GM23338 (cell line): ENCODE data around the gene IMMP2L. TPM values are rescaled to one million over a fixed set of nuclear protein-coding genes. Genes with fewer than 3 reads are reported as not detected.

Source experiments
- ATAC-seq: fragments of 200-7000 bp; cut with Tn5 transposase; 3 replicates; pipeline ENCODE4 v1.9.1; 2020
- DNase-seq: peaks from one replicate; pipeline ENCODE4 v3.0.0-alpha.2; 2015; ENCODE audit warnings: low spot score
- H2AFZ ChIP-seq: fragments of 200-600 bp; sonication (generic); 2 replicates; pipeline ENCODE4 v1.8.0; 2016; ENCODE audit warnings: antibody characterized with exemption, mild to moderate bottlenecking, moderate library complexity
- H3F3A ChIP-seq: fragments of 200-600 bp; sonication (generic); replicated peaks from 2 replicates; pipeline ENCODE4 v1.8.0; 2017; ENCODE audit warnings: antibody characterized with exemption, mixed run types, low read depth
- H3K27ac ChIP-seq: fragments of 200-600 bp; sonication (generic); 2 replicates; pipeline ENCODE4 v1.6.1; 2016; ENCODE audit warnings: low read depth
- H3K27me3 ChIP-seq: fragments of 200-600 bp; sonication (generic); 2 replicates; pipeline ENCODE4 v1.8.0; 2016; ENCODE audit warnings: mild to moderate bottlenecking, mixed run types, moderate library complexity; ENCODE audit not compliant: insufficient read depth
- H3K36me3 ChIP-seq: fragments of 200-600 bp; sonication (generic); 2 replicates; pipeline ENCODE4 v1.8.0; 2016; ENCODE audit warnings: mild to moderate bottlenecking; ENCODE audit not compliant: insufficient read depth
- H3K4me1 ChIP-seq: fragments of 200-600 bp; sonication (generic); 2 replicates; pipeline ENCODE4 v1.8.0; 2016; ENCODE audit warnings: mild to moderate bottlenecking, moderate library complexity; ENCODE audit not compliant: insufficient read depth
- H3K4me2 ChIP-seq: fragments of 200-600 bp; sonication (generic); 2 replicates; pipeline ENCODE4 v1.7.1; 2017; ENCODE audit warnings: mixed run types
- H3K4me3 ChIP-seq: fragments of 200-600 bp; sonication (generic); 2 replicates; pipeline ENCODE4 v1.6.1; 2016; ENCODE audit warnings: mixed run types
- H3K79me2 ChIP-seq: fragments of 200-600 bp; sonication (generic); replicated peaks from 2 replicates; pipeline ENCODE4 v1.8.0; 2017; ENCODE audit warnings: mild to moderate bottlenecking; ENCODE audit not compliant: insufficient read depth
- H3K9me2 ChIP-seq: fragments of 200-600 bp; sonication (generic); 2 replicates; pipeline ENCODE4 v1.8.0; 2017; ENCODE audit not compliant: insufficient read depth
- H4K20me1 ChIP-seq: fragments of 200-600 bp; sonication (generic); replicated peaks from 2 replicates; pipeline ENCODE4 v1.8.0; 2017; ENCODE audit warnings: mild to moderate bottlenecking; ENCODE audit not compliant: insufficient read depth
- H3K27ac Mint-ChIP-seq: 2 replicates; pipeline ENCODE4 v1.8.0; 2020; ENCODE audit warnings: inconsistent platforms, mild to moderate bottlenecking, moderate library complexity, mixed read lengths
- H3K27me3 Mint-ChIP-seq: 3 replicates; pipeline ENCODE4 v1.8.0; 2022; ENCODE audit warnings: low read depth, mild to moderate bottlenecking, moderate library complexity, mixed read lengths, inconsistent platforms; ENCODE audit not compliant: insufficient read depth, poor library complexity
- H3K36me3 Mint-ChIP-seq: 3 replicates; pipeline ENCODE4 v1.8.0; 2021; ENCODE audit warnings: low read depth, mild to moderate bottlenecking, inconsistent platforms, moderate library complexity, mixed read lengths
- H3K4me1 Mint-ChIP-seq: 3 replicates; pipeline ENCODE4 v1.8.0; 2020; ENCODE audit warnings: mild to moderate bottlenecking, inconsistent platforms, mixed read lengths
- H3K4me3 Mint-ChIP-seq: 3 replicates; pipeline ENCODE4 v1.8.0; 2021; ENCODE audit warnings: moderate library complexity, mild to moderate bottlenecking, inconsistent platforms, mixed read lengths
- H3K9me3 Mint-ChIP-seq: 3 replicates; pipeline ENCODE4 v1.8.0; 2020; ENCODE audit warnings: moderate library complexity, mild to moderate bottlenecking, inconsistent platforms, mixed read lengths
- EZH2 ChIP-seq: fragments of 200-600 bp; sonication (generic); IDR thresholded peaks from one replicate; pipeline ENCODE4 v1.8.0; 2017; ENCODE audit warnings: antibody characterized with exemption, mild to moderate bottlenecking, low read depth; ENCODE audit not compliant: unreplicated experiment
- EZH2phosphoT487 ChIP-seq: fragments of 200-600 bp; sonication (generic); IDR thresholded peaks from one replicate; pipeline ENCODE4 v1.8.1; 2018; ENCODE audit warnings: antibody characterized with exemption; ENCODE audit not compliant: unreplicated experiment
- JUNB ChIP-seq: IDR thresholded peaks from one replicate; pipeline ENCODE4 v1.6.1; 2016; ENCODE audit warnings: antibody characterized with exemption; ENCODE audit not compliant: unreplicated experiment
- POLR2AphosphoS5 ChIP-seq: IDR thresholded peaks from 2 replicates; pipeline ENCODE4 v1.6.1; 2016; ENCODE audit warnings: antibody characterized with exemption, low read depth
- ZNF114 ChIP-seq: fragments of 250-450 bp; sonication (Bioruptor Pico); IDR thresholded peaks from 2 replicates; pipeline ENCODE4 v1.5.0; 2020; ENCODE audit warnings: mild to moderate bottlenecking, moderate library complexity
- ZNF331 ChIP-seq: fragments of 250-450 bp; sonication (Bioruptor Pico); IDR thresholded peaks from 2 replicates; pipeline ENCODE4 v1.5.0; 2020; ENCODE audit warnings: low read depth, mild to moderate bottlenecking, moderate library complexity
- polyA plus RNA-seq: library from polyadenylated mRNA; unstranded; fragments of >200 nt; fragmentation: Nextera tagmentation; extraction: Ambion mirVana; gene quantifications from 2 replicates; pipeline ENCODE4 v1.2.1, GENCODE V29; 2016
- total RNA-seq: library from RNA; depleted of rRNA; stranded (reverse); fragments of >200 nt; shearing (Covaris generic); gene quantifications from 2 replicates; pipeline ENCODE4 v1.2.3, GENCODE V29; 2014
- TF ChIP-seq, protein P1 (sequence below), 2 experiments: fragments of 200-600 bp in 1 of 2; sonication (generic) in 1 of 2; conservative IDR thresholded peaks; 2 replicates each; pipeline versions ENCODE4 v1.5.1 to v1.6.1; 2016 to 2017; ENCODE audit warnings: antibody characterized with exemption in 2 of 2, low read depth in 2 of 2, mild to moderate bottlenecking in 2 of 2, moderate library complexity in 1 of 2
- TF ChIP-seq, protein P2 (sequence below): fragments of 250-450 bp; sonication (Bioruptor Pico); IDR thresholded peaks from 2 replicates; pipeline ENCODE4 v1.5.0; 2020; ENCODE audit warnings: mild to moderate bottlenecking, moderate library complexity
- TF ChIP-seq, protein P3 (sequence below): IDR thresholded peaks from one replicate; pipeline ENCODE4 v1.6.1; 2018; ENCODE audit warnings: antibody characterized with exemption; ENCODE audit not compliant: unreplicated experiment

Gene IMMP2L
- total and polyA plus RNA-seq, 2 experiments from 2014 or later: 7.3 to 14.0 TPM

GRCh38 chr7:111560773-111561653 is 1.3 kb downstream of the IMMP2L start:
- Mint-ChIP-seq H3K36me3 (peaks cover 18% of the 10 kb centered on the region), H3K27ac (peak overlapping the region; percentile 90; the same call in 1 of the 2 replicates), H3K4me3 (peak overlapping the region; percentile 90), H3K27me3 (peaks cover 4% of the 10 kb centered on the region), H3K4me1 (peaks cover 20% of the 10 kb centered on the region; the same call in 2 of the 3 replicates), H3K9me3 (peaks cover 2% of the 10 kb centered on the region; the same call in 2 of the 3 replicates)
- DNase-seq (peak; percentile 78), ATAC-seq (peak; percentile 26)
- Histone ChIP-seq H3K36me3 (no peaks in the 10 kb centered on the region; the same call in 1 of the 2 replicates), H3K4me3 (peak overlapping the region; percentile 66), H3K4me1 (peaks cover 6% of the 10 kb centered on the region), H3K9me2 (no peaks in the 10 kb centered on the region), H3F3A (no peaks in the 10 kb centered on the region), H4K20me1 (no peaks in the 10 kb centered on the region), H3K79me2 (0 out of 2 replicates have a peak, but pooled peaks cover 7% of the 10 kb centered on the region), H2AFZ (no peak overlapping the region), H3K27ac (peak overlapping the region; percentile 45), H3K4me2 (peak overlapping the region; percentile 88), H3K27me3 (no peaks in the 10 kb centered on the region)
- TF ChIP-seq, protein P1, sequence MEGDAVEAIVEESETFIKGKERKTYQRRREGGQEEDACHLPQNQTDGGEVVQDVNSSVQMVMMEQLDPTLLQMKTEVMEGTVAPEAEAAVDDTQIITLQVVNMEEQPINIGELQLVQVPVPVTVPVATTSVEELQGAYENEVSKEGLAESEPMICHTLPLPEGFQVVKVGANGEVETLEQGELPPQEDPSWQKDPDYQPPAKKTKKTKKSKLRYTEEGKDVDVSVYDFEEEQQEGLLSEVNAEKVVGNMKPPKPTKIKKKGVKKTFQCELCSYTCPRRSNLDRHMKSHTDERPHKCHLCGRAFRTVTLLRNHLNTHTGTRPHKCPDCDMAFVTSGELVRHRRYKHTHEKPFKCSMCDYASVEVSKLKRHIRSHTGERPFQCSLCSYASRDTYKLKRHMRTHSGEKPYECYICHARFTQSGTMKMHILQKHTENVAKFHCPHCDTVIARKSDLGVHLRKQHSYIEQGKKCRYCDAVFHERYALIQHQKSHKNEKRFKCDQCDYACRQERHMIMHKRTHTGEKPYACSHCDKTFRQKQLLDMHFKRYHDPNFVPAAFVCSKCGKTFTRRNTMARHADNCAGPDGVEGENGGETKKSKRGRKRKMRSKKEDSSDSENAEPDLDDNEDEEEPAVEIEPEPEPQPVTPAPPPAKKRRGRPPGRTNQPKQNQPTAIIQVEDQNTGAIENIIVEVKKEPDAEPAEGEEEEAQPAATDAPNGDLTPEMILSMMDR (conservative IDR thresholded peaks at IDR 0.05; ENCODE audit: low read depth in 2 of 2): no peak
- TF ChIP-seq ZNF114 (no peak), POLR2AphosphoS5 (no peak), JUNB (no peak), ZNF331 (CRISPR knock-in tag) (no peak), EZH2phosphoT487 (no peak), EZH2 (no peak)
- TF ChIP-seq, protein P2, sequence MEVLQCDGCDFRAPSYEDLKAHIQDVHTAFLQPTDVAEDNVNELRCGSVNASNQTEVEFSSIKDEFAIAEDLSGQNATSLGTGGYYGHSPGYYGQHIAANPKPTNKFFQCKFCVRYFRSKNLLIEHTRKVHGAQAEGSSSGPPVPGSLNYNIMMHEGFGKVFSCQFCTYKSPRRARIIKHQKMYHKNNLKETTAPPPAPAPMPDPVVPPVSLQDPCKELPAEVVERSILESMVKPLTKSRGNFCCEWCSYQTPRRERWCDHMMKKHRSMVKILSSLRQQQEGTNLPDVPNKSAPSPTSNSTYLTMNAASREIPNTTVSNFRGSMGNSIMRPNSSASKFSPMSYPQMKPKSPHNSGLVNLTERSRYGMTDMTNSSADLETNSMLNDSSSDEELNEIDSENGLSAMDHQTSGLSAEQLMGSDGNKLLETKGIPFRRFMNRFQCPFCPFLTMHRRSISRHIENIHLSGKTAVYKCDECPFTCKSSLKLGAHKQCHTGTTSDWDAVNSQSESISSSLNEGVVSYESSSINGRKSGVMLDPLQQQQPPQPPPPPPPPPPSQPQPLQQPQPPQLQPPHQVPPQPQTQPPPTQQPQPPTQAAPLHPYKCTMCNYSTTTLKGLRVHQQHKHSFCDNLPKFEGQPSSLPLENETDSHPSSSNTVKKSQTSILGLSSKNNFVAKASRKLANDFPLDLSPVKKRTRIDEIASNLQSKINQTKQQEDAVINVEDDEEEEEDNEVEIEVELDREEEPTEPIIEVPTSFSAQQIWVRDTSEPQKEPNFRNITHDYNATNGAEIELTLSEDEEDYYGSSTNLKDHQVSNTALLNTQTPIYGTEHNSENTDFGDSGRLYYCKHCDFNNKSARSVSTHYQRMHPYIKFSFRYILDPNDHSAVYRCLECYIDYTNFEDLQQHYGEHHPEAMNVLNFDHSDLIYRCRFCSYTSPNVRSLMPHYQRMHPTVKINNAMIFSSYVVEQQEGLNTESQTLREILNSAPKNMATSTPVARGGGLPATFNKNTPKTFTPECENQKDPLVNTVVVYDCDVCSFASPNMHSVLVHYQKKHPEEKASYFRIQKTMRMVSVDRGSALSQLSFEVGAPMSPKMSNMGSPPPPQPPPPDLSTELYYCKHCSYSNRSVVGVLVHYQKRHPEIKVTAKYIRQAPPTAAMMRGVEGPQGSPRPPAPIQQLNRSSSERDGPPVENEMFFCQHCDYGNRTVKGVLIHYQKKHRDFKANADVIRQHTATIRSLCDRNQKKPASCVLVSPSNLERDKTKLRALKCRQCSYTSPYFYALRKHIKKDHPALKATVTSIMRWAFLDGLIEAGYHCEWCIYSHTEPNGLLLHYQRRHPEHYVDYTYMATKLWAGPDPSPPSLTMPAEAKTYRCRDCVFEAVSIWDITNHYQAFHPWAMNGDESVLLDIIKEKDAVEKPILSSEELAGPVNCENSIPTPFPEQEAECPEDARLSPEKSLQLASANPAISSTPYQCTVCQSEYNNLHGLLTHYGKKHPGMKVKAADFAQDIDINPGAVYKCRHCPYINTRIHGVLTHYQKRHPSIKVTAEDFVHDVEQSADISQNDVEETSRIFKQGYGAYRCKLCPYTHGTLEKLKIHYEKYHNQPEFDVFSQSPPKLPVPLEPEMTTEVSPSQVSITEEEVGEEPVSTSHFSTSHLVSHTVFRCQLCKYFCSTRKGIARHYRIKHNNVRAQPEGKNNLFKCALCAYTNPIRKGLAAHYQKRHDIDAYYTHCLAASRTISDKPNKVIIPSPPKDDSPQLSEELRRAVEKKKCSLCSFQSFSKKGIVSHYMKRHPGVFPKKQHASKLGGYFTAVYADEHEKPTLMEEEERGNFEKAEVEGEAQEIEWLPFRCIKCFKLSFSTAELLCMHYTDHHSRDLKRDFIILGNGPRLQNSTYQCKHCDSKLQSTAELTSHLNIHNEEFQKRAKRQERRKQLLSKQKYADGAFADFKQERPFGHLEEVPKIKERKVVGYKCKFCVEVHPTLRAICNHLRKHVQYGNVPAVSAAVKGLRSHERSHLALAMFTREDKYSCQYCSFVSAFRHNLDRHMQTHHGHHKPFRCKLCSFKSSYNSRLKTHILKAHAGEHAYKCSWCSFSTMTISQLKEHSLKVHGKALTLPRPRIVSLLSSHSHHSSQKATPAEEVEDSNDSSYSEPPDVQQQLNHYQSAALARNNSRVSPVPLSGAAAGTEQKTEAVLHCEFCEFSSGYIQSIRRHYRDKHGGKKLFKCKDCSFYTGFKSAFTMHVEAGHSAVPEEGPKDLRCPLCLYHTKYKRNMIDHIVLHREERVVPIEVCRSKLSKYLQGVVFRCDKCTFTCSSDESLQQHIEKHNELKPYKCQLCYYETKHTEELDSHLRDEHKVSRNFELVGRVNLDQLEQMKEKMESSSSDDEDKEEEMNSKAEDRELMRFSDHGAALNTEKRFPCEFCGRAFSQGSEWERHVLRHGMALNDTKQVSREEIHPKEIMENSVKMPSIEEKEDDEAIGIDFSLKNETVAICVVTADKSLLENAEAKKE: no peak
- TF ChIP-seq, protein P3, sequence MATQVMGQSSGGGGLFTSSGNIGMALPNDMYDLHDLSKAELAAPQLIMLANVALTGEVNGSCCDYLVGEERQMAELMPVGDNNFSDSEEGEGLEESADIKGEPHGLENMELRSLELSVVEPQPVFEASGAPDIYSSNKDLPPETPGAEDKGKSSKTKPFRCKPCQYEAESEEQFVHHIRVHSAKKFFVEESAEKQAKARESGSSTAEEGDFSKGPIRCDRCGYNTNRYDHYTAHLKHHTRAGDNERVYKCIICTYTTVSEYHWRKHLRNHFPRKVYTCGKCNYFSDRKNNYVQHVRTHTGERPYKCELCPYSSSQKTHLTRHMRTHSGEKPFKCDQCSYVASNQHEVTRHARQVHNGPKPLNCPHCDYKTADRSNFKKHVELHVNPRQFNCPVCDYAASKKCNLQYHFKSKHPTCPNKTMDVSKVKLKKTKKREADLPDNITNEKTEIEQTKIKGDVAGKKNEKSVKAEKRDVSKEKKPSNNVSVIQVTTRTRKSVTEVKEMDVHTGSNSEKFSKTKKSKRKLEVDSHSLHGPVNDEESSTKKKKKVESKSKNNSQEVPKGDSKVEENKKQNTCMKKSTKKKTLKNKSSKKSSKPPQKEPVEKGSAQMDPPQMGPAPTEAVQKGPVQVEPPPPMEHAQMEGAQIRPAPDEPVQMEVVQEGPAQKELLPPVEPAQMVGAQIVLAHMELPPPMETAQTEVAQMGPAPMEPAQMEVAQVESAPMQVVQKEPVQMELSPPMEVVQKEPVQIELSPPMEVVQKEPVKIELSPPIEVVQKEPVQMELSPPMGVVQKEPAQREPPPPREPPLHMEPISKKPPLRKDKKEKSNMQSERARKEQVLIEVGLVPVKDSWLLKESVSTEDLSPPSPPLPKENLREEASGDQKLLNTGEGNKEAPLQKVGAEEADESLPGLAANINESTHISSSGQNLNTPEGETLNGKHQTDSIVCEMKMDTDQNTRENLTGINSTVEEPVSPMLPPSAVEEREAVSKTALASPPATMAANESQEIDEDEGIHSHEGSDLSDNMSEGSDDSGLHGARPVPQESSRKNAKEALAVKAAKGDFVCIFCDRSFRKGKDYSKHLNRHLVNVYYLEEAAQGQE: no peak
